ENCODE results near the gene NFILZ.

Gene NFILZ

GRCh38 chr19:8641908-8642547, 11.6 kb downstream of the NFILZ start:
- DNase-seq (ENCODE audit: low spot score): peak; percentile 73

DNA sequence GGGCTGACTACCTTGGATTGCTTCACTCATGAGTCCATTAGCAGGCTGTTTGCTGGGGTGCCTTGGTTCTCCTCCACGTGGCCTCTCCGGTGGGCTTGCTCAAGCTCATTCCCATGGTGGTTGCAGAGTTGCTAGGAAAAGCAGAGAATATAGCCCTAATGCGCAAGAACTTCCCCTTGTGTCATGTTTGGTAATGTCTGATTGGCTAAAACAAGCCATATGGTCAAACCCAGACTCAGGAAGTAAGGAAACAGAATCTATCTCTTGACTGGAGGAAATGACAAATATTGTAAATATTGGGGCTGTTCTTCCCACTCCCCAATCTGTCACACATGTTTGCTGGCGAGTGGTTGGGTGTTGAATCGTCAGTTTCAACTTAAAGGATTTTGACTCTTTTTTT, 12.1 kb downstream of the NFILZ start:
- no peak for DNase-seq (ENCODE audit: low spot score)

DNA sequence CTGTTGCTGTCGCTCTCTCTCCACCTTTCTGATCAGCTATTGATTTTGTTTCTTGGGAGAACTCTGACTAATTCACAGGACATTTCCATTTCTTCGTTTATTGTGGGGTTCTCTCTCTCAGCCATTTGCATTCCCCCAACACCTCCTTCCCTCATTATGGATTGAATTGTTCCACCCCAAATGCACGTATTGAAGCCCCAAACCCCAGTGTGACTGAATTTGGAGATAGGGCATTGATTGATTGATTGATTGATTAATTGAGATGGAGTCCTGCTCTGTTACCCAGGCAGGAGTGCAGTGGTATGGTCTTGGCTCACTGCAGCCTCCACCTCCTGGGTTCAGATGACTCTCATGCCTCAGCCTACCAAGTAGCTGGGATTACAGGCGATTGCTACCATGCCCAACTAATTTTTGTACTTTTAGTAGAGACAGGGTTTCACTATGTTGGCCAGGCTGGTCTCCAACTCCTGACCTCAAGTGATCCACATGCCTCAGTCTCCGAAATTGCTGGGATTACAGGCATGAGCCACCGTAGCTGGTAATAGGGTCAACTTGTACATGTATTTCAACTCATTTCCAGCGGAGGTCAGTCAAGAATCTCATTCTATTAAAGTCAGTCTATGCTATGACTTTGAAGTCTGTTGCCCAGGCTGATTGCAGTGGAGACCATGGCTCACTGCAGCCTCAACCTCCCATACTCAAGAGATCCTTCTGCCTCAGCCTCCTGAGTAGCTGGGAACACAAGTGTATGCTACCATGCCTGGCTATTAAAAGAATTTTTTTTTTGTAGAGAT, 13.6 kb downstream of the NFILZ start:
- DNase-seq (ENCODE audit: low spot score): no peak

GRCh38 chr19:8648240-8648639, 17.8 kb downstream of the NFILZ start:
- no peak for DNase-seq (ENCODE audit: low spot score)

GRCh38 chr19:8654591-8655339, 24.3 kb downstream of the NFILZ start:
- DNase-seq (ENCODE audit: low spot score): peak; percentile 64

- DNase-seq (ENCODE audit: low spot score): no peak
Observed at GRCh38 chr19:8655340-8655709, 24.9 kb downstream of the NFILZ start.

DNA sequence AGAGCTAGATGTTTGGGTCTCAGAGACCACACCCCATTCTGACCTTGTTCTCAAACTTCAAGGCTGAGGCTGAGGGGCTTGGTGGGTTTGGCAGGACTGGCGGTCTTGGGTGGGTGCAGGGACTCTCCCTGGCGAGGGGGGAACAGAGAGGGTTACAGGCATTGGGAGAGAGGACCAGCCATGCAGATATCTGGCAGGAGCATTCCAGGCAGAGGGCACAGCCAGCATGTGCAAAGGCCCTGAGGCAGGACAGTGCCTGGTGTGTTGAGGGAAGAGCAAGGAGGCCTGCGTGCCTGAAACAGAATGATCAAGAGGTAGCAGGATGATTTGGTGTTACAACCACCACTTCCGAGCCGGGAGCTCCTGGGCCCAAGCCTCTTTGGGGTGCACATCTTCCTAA, 27.4 kb downstream of the NFILZ start:
- DNase-seq (ENCODE audit: low spot score): no peak

DNA sequence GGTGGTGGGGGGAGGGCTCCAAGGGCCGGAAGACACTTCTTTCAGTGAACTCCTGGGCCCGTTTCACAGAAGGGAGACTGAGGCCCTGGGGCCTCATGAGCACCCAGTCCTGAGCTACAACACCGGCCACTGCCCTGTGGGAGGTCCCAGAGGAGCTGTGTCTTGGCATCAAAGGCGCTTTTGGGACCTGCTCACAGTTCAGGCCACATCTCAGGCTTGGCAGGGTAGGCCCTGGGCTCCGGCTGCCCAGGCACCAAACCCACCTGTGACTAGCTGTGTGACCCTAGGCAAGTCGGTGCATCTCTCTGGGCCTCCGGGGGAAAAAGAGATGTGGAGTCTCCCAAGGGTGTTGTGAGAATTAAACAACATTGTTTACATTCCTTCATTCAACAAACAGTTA, 29.5 kb downstream of the NFILZ start:
- DNase-seq (ENCODE audit: low spot score): no peak

DNA sequence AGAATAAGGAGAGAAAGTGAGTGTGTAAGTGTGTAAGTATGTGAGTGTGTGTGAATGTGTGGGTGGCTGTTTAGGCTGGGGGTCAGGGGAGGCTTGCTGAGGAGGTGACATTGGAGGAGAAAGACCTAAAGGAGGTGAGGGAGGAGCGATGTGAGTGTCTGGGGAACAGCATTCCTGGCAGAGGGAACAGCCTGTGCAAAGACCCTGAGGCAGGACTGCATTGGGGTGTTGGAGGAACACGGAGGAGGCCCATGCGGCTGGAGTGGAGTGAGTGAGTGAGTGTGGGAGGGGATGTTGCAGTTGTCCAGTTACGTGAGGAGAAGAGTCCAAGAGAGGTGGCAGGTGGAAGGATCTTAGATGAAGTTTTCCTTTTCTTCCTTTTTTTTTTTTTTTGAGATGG, 31.8 kb downstream of the NFILZ start:
- DNase-seq (ENCODE audit: low spot score): no peak

DNA sequence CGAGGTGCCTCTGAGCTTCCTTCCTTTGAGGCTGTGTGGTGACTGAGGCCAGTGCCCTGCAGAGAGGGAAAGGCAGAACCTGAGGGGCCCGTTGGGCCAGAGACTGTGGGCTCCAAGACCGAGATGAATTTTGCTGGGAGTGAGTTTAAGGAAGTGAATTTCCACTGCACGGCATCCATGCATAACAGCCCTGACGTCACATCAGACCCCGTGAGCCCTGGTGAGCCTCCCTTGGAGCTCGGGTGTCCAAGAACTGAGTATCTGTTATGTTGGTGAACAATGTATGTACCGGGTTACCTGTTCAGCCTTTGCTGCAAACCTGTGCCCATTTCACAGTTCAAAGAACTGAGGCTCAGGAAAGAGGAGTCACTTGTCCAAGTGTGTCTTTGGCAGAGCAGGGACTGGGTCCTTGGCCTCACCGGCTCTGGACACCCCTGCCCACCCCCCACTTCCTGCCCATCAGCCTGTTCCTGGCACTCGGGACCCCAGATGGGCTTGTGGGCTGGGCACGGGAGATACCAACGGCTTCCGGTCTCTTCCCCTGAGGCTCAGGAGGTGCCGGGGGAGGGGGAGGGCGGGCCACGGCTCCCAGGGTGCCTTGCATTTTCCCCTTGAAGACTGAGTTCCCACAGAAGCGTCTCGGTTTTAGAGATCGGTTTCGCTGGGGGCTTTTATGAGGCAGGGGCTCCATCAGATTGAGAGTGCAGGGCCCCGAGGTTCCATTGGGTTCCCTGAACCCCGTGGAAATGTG, 33.7 kb downstream of the NFILZ start:
- DNase-seq (ENCODE audit: low spot score): no peak

DNA sequence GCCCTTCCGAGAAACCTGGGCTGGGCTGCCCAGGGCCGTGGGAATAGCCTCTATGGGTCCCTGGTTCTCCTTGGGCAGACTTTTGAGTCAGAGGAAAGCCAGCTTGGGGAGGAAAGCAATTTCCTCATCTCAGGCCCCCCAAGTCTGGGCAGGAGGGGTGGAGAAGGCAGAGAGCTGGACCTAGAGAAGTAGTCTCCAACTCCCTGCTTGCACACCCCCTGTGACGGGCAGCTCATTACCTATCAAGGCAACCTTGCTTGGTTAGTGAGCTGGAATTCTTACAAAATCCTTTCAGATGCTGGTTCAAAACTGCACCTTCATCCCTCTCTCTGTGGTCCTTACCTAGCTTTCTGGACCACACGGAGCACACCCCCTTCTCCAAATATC, 34.2 kb downstream of the NFILZ start:
- DNase-seq (ENCODE audit: low spot score): no peak

GRCh38 chr19:8665468-8666213, 35.2 kb downstream of the NFILZ start:
- no peak for DNase-seq (ENCODE audit: low spot score)

- DNase-seq (ENCODE audit: low spot score): no peak
Observed at GRCh38 chr19:8666814-8667405, 36.5 kb downstream of the NFILZ start.

DNA sequence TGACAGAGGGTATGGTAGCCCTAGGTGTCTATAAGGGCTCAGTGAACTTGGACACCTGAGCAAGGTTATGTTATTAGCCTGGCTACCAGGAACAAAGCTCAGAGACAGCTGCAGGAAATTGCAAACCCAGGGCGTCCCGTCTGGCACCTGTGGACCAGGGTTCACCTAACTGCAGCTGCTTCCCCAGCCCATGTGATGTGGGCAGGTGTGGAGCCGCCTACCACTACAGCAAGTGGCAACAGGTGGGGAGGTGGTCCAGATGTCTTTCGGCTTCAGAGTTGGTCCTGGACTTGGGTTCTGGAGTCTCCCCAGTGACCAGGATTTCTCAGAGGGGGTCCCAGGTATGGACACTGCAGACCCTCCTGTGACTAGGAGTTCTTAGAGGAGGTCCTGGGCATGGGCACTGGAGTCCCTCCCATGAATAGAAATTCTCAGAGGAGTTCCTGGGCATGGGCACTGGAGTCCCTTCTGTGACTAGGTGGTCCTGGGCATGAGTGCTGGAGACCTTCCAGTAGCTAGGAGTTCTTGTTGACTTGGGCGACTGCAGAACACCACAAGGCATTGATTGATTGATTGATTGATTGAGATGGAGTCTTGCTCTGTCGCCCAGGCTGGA, 43.0 kb downstream of the NFILZ start:
- no peak for DNase-seq (ENCODE audit: low spot score)

- no peak for DNase-seq (ENCODE audit: low spot score)
Observed at GRCh38 chr19:8675066-8675465, 44.6 kb downstream of the NFILZ start.

DNA sequence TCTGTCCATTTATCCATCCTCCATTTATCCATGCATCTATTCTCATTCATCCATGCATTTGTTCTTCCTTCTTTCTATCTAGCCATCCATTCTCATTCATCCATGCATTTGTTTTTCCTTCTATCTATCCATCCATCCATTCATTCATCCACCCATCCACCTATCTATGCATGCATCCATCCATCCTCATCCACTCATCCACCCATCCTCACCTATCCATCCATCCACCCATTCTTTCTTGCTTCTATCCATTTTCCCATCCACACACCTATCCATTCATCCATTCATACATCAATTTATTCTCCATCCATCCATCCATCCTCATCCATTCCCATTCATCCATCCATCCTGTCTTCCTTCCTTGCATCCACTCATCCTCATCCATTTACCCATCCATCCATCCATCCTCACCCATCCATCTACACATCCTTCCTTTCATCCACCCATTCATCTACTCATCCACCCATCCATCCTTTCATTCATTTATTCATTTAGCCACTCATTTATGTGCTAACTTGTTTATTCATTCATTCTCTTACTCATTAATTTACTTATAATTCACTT, 47.9 kb downstream of the NFILZ start:
- DNase-seq (ENCODE audit: low spot score): no peak
